Pancreas (tissue), 10 donors: ENCODE results near the gene NT5M. TPM values are rescaled to one million over a fixed set of nuclear protein-coding genes. Genes with fewer than 3 reads are reported as not detected.

Source experiments
- ATAC-seq, 4 donors: fragments of 200-7000 bp; cut with Tn5 transposase; one replicate each; pipeline versions ENCODE4 v1.8.0 to v1.9.1; 2020; ENCODE audit warnings: mild to moderate bottlenecking in 4 of 4, moderate library complexity in 4 of 4
- DNase-seq, 6 donors: peaks; one replicate each; pipeline ENCODE4 v3.0.0-alpha.2; 2020
- FAIRE-seq: peaks from 2 replicates; lab custom pipeline; 2012; peaks lifted over from hg19 to GRCh38; lab: Jason Lieb, UNC
- H3K27ac ChIP-seq, 4 donors: fragments of 200-600 bp; sonication (generic); 1 replicate in 3 of 4; 2 replicates in 1 of 4; pipeline versions ENCODE4 v1.5.0 to v1.8.0; 2020
- H3K27me3 ChIP-seq, 4 donors: fragments of 200-600 bp; one replicate each; pipeline ENCODE4 v1.8.0; 2021
- H3K36me3 ChIP-seq, 3 donors: fragments of 200-600 bp; sonication (generic) in 1 of 3; one replicate each; pipeline versions ENCODE4 v1.5.0 to v1.8.0; 2020 to 2021
- H3K4me1 ChIP-seq, 3 donors: fragments of 200-600 bp; one replicate each; pipeline ENCODE4 v1.8.0; 2021
- H3K4me3 ChIP-seq, 4 donors: fragments of 200-600 bp; sonication (generic) in 2 of 4; one replicate each; pipeline versions ENCODE4 v1.5.0 to v1.8.0; 2020 to 2021
- H3K9me3 ChIP-seq, 4 donors: fragments of 200-600 bp; one replicate each; pipeline ENCODE4 v1.8.0; 2021
- CTCF ChIP-seq, 4 donors: fragments of 200-600 bp; sonication (generic) in 3 of 4; IDR thresholded peaks; one replicate each; pipeline versions ENCODE4 v1.5.0 to v1.8.0; 2021; ENCODE audit warnings: antibody characterized with exemption in 4 of 4
- WGBS, 2 donors: extraction: QIAGEN DNeasy Blood & Tissue Kit; methylation state at CpG; one replicate each; pipeline ENCODE4 v1.1.7; 2013; 5-methylcytosine and 5-hydroxymethylcytosine counted together
- intact Hi-C, 3 donors: fragments of 100-400 bp; cut with DNase I; formaldehyde crosslinking; loops; one replicate each; pipeline versions ENCODE4 v1.11.1 to v1.14.2; 2022
- polyA plus RNA-seq, 2 donors: library from polyadenylated mRNA; stranded (reverse); fragments of 200-250 nt; gene quantifications; one replicate each; pipeline ENCODE4 v1.2.3, GENCODE V29; 2013
- total RNA-seq, 6 donors: library from RNA; stranded (reverse); fragmentation: NEBNext Ultra II Directional in 4 of 6; extraction: Animal tissue kit (Norgen Biotek cat#: 25700) in 4 of 6; gene quantifications; one replicate each; pipeline versions ENCODE4 v1.2.1 to v1.2.4, GENCODE V29; 2021 to 2023
- donor health status: healthy with polysubstance abuse.
- donor health status: DM: no; HTN: no; CAD: no; lungs with moderate emphysema.
- donor health status: DM: no; HTN: no; CAD: no.
- donor health status: control.
- donor health status: control.
- donor health status: Bipolar disorder and iron deficiency.
- donor health status: DM: yes; HTN: yes; CAD: no.
- donor health status: DM: no; HTN: no; CAD: no.
- donor health status: DM: no; HTN: no; CAD: no.
- donor health status: DM: yes; HTN: yes; CAD: no.

Gene NT5M
- total and polyA plus RNA-seq, 8 donors = 0.83 to 3.3 (median 1.5) TPM

DNA sequence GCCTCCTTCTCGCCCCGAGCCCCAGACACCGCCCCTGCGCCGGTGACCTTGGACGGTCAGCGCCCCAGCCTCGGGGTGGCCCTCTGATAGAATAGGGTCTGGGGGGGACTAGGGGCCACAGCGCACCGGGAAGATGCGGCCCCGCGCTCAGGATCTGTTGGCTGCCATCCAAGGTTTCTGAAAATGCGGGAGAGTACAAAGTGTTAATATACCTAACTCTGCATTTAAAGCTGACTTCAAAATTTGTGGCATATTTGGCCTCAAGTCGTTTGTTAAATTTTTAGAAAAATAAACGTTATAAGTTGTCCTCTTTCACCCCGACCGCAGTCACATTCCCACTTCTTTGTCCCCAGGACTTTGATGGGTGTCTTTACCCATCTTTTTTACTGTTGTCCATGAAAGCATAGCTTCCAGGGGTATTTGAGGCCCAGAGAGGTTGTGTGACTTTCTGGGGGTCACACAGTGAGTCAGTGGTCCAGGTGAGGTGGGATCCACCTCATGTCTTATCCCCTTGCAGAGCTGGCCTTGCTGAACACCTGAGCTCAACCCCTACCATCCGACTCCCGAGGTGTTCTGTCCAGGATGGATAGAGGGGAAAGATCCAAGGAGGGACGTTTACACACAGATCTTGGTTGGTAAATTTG lies 796 bp downstream of the NT5M start:
- TF ChIP-seq CTCF (IDR thresholded peaks at IDR 0.05) = no peak
- H3K36me3 ChIP-seq = no peaks in the 10 kb centered on the region
- FAIRE-seq = no peak
- H3K27me3 ChIP-seq = no peaks in the 10 kb centered on the region
- H3K4me3 ChIP-seq = peak overlapping the region; percentile 37 to 61 (median 54)
- H3K27ac ChIP-seq = no peak overlapping the region
- no peaks in the 10 kb centered on the region for H3K9me3 ChIP-seq
- peak in 1 of 6 donors; percentile 45 for DNase-seq
- H3K4me1 ChIP-seq = peaks cover 0 to 3% (median 0%) of the 10 kb centered on the region in 3 donors
- ATAC-seq = no peak
- intact Hi-C loops = no loop called here
- WGBS, 2 donors = 17 to 18% methylated on average over 20 to 21 of the region's 21 CpGs

DNA sequence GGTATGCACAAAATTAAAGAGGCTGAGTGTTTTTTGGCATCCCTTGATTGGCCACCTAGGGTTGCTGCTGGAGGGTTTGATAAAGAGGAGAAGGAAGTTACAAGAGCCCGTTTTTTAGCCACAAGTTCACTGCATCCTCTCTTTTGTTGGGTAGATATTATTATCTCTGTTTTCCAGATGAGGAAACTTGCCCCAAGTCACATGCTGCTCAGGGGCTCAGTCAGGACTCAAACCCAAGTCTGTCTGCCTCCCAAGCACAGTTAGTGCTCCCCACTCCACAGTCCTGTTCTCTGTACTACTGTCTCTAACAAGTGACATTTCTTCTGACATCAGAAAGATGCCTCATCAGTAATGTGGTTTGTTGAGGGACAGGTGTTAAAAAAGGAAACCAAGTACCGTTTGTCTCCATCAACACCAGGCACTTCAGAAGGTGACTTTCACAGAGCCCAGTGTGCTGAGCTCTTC lies 1.4 kb downstream of the NT5M start:
- no peak for TF ChIP-seq CTCF (IDR thresholded peaks at IDR 0.05)
- H3K4me1 ChIP-seq = peaks cover 0 to 3% (median 0%) of the 10 kb centered on the region in 3 donors
- H3K27me3 ChIP-seq = no peaks in the 10 kb centered on the region
- no peak for FAIRE-seq
- 65 to 82% methylated on average over 2 of the region's 2 CpGs for WGBS, 2 donors
- no peak overlapping the region for H3K27ac ChIP-seq
- DNase-seq = no peak
- no peak overlapping the region for H3K4me3 ChIP-seq
- no peaks in the 10 kb centered on the region for H3K9me3 ChIP-seq
- no peaks in the 10 kb centered on the region for H3K36me3 ChIP-seq
- intact Hi-C loops = no loop called here
- ATAC-seq = no peak

DNA sequence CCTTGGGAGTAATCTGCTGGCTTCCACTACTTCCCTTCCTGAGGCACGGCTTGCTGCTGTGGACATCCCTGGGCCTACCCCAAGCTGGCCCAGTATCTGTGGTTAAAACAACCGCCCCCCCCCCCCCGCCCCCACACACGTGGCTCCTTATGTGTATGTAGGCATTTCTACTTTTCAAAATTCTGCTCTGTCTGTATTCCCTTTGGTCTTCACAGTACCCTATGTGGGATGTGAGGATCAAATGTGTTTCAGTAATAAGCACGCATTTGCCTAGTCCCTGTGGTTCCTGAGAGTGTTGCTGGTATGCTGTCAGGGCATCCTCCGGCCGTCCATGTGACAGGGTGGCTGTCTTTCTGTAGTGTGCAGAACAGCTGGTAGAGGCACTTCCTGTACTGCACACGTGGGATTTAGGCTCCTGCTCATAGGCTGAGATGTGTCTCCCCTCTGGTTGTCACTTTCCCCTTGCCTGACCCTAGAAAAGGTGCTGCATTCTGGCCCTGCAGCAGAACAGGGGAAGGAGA lies 2.2 kb downstream of the NT5M start:
- peak in 1 of 4 donors; percentile 22 for ATAC-seq
- Histone ChIP-seq H3K36me3 (no peaks in the 10 kb centered on the region), H3K27ac (no peak overlapping the region), H3K27me3 (no peaks in the 10 kb centered on the region), H3K4me3 (no peak overlapping the region), H3K9me3 (no peaks in the 10 kb centered on the region), H3K4me1 (peaks cover 0 to 3% (median 0%) of the 10 kb centered on the region in 3 donors)
- intact Hi-C loops = no loop called here
- no peak for TF ChIP-seq CTCF (IDR thresholded peaks at IDR 0.05)
- WGBS, 2 donors = 65 to 70% methylated on average over 8 of the region's 8 CpGs
- DNase-seq = peak in 1 of 6 donors; percentile 18
- FAIRE-seq = no peak

- Histone ChIP-seq H3K36me3 (no peaks in the 10 kb centered on the region), H3K27ac (no peak overlapping the region), H3K27me3 (no peaks in the 10 kb centered on the region), H3K9me3 (no peaks in the 10 kb centered on the region), H3K4me3 (no peak overlapping the region), H3K4me1 (no peaks in the 10 kb centered on the region)
- 100% methylated on average over 1 of the region's 1 CpG for WGBS, 2 donors
- FAIRE-seq = no peak
- intact Hi-C loops = no loop called here
- TF ChIP-seq CTCF (IDR thresholded peaks at IDR 0.05) = no peak
- ATAC-seq = no peak
- no peak for DNase-seq
Measured at GRCh38 chr17:17309356-17309755, 6.2 kb downstream of the NT5M start.
